GM19372 (cell line): ENCODE results near the gene TRIM42.

ENCODE experiments used
- ATAC-seq: cut with Tn5 transposase; IDR thresholded peaks from one replicate; pipeline ENCODE4 v1.9.1; 2021; ENCODE audit warnings: mild to moderate bottlenecking, low read depth, moderate library complexity; ENCODE audit not compliant: unreplicated experiment

The TRIM42 gene

GRCh38 chr3:140677764-140678163 lies at the start of gene TRIM42:
Gene TRIM42, plus strand, starts transcription at chr3:140678064. Its CDS starts 166 bp downstream, at chr3:140678230.
- ATAC-seq: no peak

- no peak for ATAC-seq
Observed at GRCh38 chr3:140628606-140629005, 49.3 kb upstream of the TRIM42 start.

- ATAC-seq: no peak
Observed at GRCh38 chr3:140629357-140630137, 48.3 kb upstream of the TRIM42 start.

GRCh38 chr3:140630366-140630765 lies 47.5 kb upstream of the TRIM42 start:
- ATAC-seq: no peak

GRCh38 chr3:140630866-140631265 lies 47.0 kb upstream of the TRIM42 start:
- ATAC-seq: no peak

GRCh38 chr3:140635276-140635675 lies 42.6 kb upstream of the TRIM42 start:
- no peak for ATAC-seq

GRCh38 chr3:140636406-140637138 lies 41.3 kb upstream of the TRIM42 start:
- ATAC-seq: no peak

- no peak for ATAC-seq
Observed at GRCh38 chr3:140651287-140651686, 26.6 kb upstream of the TRIM42 start.

GRCh38 chr3:140655678-140656077 lies 22.2 kb upstream of the TRIM42 start:
- peak; percentile 71 for ATAC-seq

- no peak for ATAC-seq
Observed at GRCh38 chr3:140664111-140664510, 13.8 kb upstream of the TRIM42 start.

- no peak for ATAC-seq
Observed at GRCh38 chr3:140682586-140682985, 4.7 kb downstream of the TRIM42 start.

- ATAC-seq: no peak
Observed at GRCh38 chr3:140686128-140686527, 8.3 kb downstream of the TRIM42 start.

- ATAC-seq: no peak
Observed at GRCh38 chr3:140686948-140687347, 9.1 kb downstream of the TRIM42 start.

- ATAC-seq: peak; percentile 73
Observed at GRCh38 chr3:140695361-140696061, 17.6 kb downstream of the TRIM42 start.

GRCh38 chr3:140699516-140700231 lies 21.8 kb downstream of the TRIM42 start:
- no peak for ATAC-seq

GRCh38 chr3:140702281-140702680 lies 24.4 kb downstream of the TRIM42 start:
- ATAC-seq: no peak

GRCh38 chr3:140703496-140703895 lies 25.6 kb downstream of the TRIM42 start:
- no peak for ATAC-seq

GRCh38 chr3:140704733-140705132 lies 26.9 kb downstream of the TRIM42 start:
- ATAC-seq: no peak

- no peak for ATAC-seq
Observed at GRCh38 chr3:140705954-140706353, 28.1 kb downstream of the TRIM42 start.

- ATAC-seq: no peak
Observed at GRCh38 chr3:140706360-140706759, 28.5 kb downstream of the TRIM42 start.

GRCh38 chr3:140708815-140709214 lies 31.0 kb downstream of the TRIM42 start:
- ATAC-seq: no peak
